HG02571 (cell line): ENCODE results near the gene MYCBPAP.

Experiments used
- ATAC-seq: cut with Tn5 transposase; IDR thresholded peaks from one replicate; pipeline ENCODE4 v1.9.1; 2021; ENCODE audit warnings: mild to moderate bottlenecking, moderate library complexity; ENCODE audit not compliant: unreplicated experiment

MYCBPAP gene

GRCh38 chr17:50484386-50485155 is 23.7 kb upstream of the MYCBPAP start:
- no peak for ATAC-seq

GRCh38 chr17:50487213-50488096 is 20.8 kb upstream of the MYCBPAP start:
- no peak for ATAC-seq

GRCh38 chr17:50488880-50489279 is 19.4 kb upstream of the MYCBPAP start:
- no peak for ATAC-seq

GRCh38 chr17:50491505-50491904 is 16.7 kb upstream of the MYCBPAP start:
- ATAC-seq, result no peak

GRCh38 chr17:50492214-50492613 is 16.0 kb upstream of the MYCBPAP start:
- ATAC-seq, result no peak

GRCh38 chr17:50493744-50494143 is 14.5 kb upstream of the MYCBPAP start:
- no peak for ATAC-seq

- no peak for ATAC-seq
Observed at GRCh38 chr17:50495217-50495823, 12.9 kb upstream of the MYCBPAP start.

- ATAC-seq, result no peak
Observed at GRCh38 chr17:50495918-50496317, 12.3 kb upstream of the MYCBPAP start.

GRCh38 chr17:50498021-50498874 is 10.0 kb upstream of the MYCBPAP start:
- no peak for ATAC-seq

- ATAC-seq, result no peak
Observed at GRCh38 chr17:50499270-50499669, 9.0 kb upstream of the MYCBPAP start.

GRCh38 chr17:50499721-50500120 is 8.5 kb upstream of the MYCBPAP start:
- ATAC-seq, result no peak

GRCh38 chr17:50501054-50501453 is 7.2 kb upstream of the MYCBPAP start:
- no peak for ATAC-seq

GRCh38 chr17:50502301-50502990 is 5.8 kb upstream of the MYCBPAP start:
- no peak for ATAC-seq

GRCh38 chr17:50505591-50506130 is 2.6 kb upstream of the MYCBPAP start:
- ATAC-seq, result no peak

- no peak for ATAC-seq
Observed at GRCh38 chr17:50506298-50506697, 1.9 kb upstream of the MYCBPAP start.

GRCh38 chr17:50508573-50509460 is 578 bp downstream of the MYCBPAP start:
- ATAC-seq, result no peak

- peak; percentile 67 for ATAC-seq
Observed at GRCh38 chr17:50511058-50511457, 2.8 kb downstream of the MYCBPAP start.

- ATAC-seq, result no peak
Observed at GRCh38 chr17:50513495-50513894, 5.3 kb downstream of the MYCBPAP start.

- no peak for ATAC-seq
Observed at GRCh38 chr17:50514388-50514787, 6.1 kb downstream of the MYCBPAP start.
